Left renal pelvis (tissue), 4 donors: ENCODE measurements around the gene EDC4. TPM values are rescaled to one million over a fixed set of nuclear protein-coding genes. Genes with fewer than 3 reads are reported as not detected.

Source experiments
- DNase-seq, 4 donors: peaks; one replicate each; pipeline ENCODE4 v3.0.0-alpha.2; 2013; ENCODE audit warnings: low read depth in 4 of 4, low spot score in 3 of 4
- polyA plus RNA-seq, 4 donors: library from polyadenylated mRNA; unstranded; fragments of 120-200 nt; gene quantifications; one replicate each; pipeline ENCODE4 v1.2.1, GENCODE V29; 2013; ENCODE audit not compliant: insufficient read length in 4 of 4

The EDC4 gene
- polyA plus RNA-seq, 4 donors = 67.0 to 106 (median 83.7) TPM

GRCh38 chr16:67873435-67874370 lies 851 bp downstream of the EDC4 start:
- DNase-seq = no peak

GRCh38 chr16:67874372-67874771 lies 1.5 kb downstream of the EDC4 start:
- no peak for DNase-seq

GRCh38 chr16:67877064-67877463 lies 4.2 kb downstream of the EDC4 start:
- DNase-seq = no peak

GRCh38 chr16:67878232-67878631 lies 5.4 kb downstream of the EDC4 start:
- no peak for DNase-seq

- no peak for DNase-seq
These were observed 6.0 kb downstream of the EDC4 start for GRCh38 chr16:67878846-67879245.

- DNase-seq = no peak
These were observed 6.6 kb downstream of the EDC4 start for GRCh38 chr16:67879462-67879861.

- DNase-seq = no peak
These were observed 7.1 kb downstream of the EDC4 start for GRCh38 chr16:67879936-67880335.

- DNase-seq = no peak
These were observed 7.7 kb downstream of the EDC4 start for GRCh38 chr16:67880584-67880983.

GRCh38 chr16:67881621-67882161 lies 8.8 kb downstream of the EDC4 start:
- DNase-seq = no peak

GRCh38 chr16:67882374-67883145 lies 9.7 kb downstream of the EDC4 start:
- no peak for DNase-seq

- no peak for DNase-seq
These were observed 10.5 kb downstream of the EDC4 start for GRCh38 chr16:67883146-67883871.

- DNase-seq = no peak
These were observed 11.0 kb downstream of the EDC4 start for GRCh38 chr16:67883872-67884261.

GRCh38 chr16:67884684-67885083 lies 11.8 kb downstream of the EDC4 start, which contains the start of gene NRN1L:
TSS of gene NRN1L (plus strand) at chr16:67884885. CDS start at chr16:67884904, 19 bp downstream.
- DNase-seq = peak in 2 of 4 donors; percentile 48 to 50

- DNase-seq = no peak
These were observed 12.7 kb downstream of the EDC4 start for GRCh38 chr16:67885545-67885944.

- no peak for DNase-seq
These were observed 13.1 kb downstream of the EDC4 start for GRCh38 chr16:67885976-67886375.

- no peak for DNase-seq
These were observed 13.5 kb downstream of the EDC4 start for GRCh38 chr16:67886387-67886786.

- DNase-seq = no peak
These were observed 15.5 kb downstream of the EDC4 start for GRCh38 chr16:67888331-67888730.

- DNase-seq = no peak
These were observed 19.5 kb downstream of the EDC4 start for GRCh38 chr16:67892375-67892774.

GRCh38 chr16:67892899-67893742 lies 20.3 kb downstream of the EDC4 start, which contains the start of gene PSKH1:
TSS of gene PSKH1 (plus strand) at chr16:67893254. CDS start at chr16:67908750, 15,496 bp downstream.
- peak; percentile 81 to 93 (median 86) for DNase-seq
